A549 treated with Hydrocortisone at 1 μM for 4 hours (cell line): ENCODE data around the gene SLC25A13. TPM values are rescaled to one million over a fixed set of nuclear protein-coding genes. Genes with fewer than 3 reads are reported as not detected.

ENCODE experiments used
- total RNA-seq: library from RNA; stranded (reverse); fragments of 200-300 nt; extraction: Qiagen RNA extraction; gene quantifications from 5 replicates; pipeline ENCODE4 v1.2.3, GENCODE V29; 2022

Gene SLC25A13
- 31.8 to 46.5 TPM (median 34.1 TPM) in 5 replicates for total RNA-seq

GRCh38 chr7:96321658-96322372 lies at the start of gene SLC25A13:
Gene SLC25A13 (minus strand): TSS chr7:96322098. CDS start chr7:96321956, 142 bp downstream.

